Activated B cell treated with CpG ODN at 0.5 μM for 24 hours (primary cell): ENCODE measurements around the gene TP53I11. TPM values are rescaled to one million over a fixed set of nuclear protein-coding genes. Genes with fewer than 3 reads are reported as not detected.

ENCODE experiments used
- ATAC-seq: fragments of 200-7000 bp; cut with Tn5 transposase; one replicate; pipeline ENCODE4 v1.10.0; 2021; ENCODE audit warnings: low read depth, mild to moderate bottlenecking, moderate library complexity
- CTCF ChIA-PET: fragments of 350-600 bp; sonication (Branson Sonifier 250); formaldehyde crosslinking; loops from one replicate; lab custom pipeline; 2021; ENCODE audit warnings: antibody characterized with exemption; lab: Charles Lee
- POLR2A ChIA-PET: fragments of 350-600 bp; sonication (Branson Sonifier 250); formaldehyde crosslinking; loops from one replicate; lab custom pipeline; 2021; ENCODE audit warnings: antibody characterized with exemption; lab: Charles Lee
- DNase-seq: peaks from one replicate; pipeline ENCODE4 v3.0.0; 2022
- H3K27ac Mint-ChIP-seq: one replicate; pipeline ENCODE4 v1.8.0; 2020; ENCODE audit warnings: mixed read lengths
- H3K27me3 Mint-ChIP-seq: one replicate; pipeline ENCODE4 v1.8.0; 2021; ENCODE audit warnings: mixed read lengths
- H3K36me3 Mint-ChIP-seq: one replicate; pipeline ENCODE4 v1.8.0; 2021; ENCODE audit warnings: low read depth, mixed read lengths
- H3K4me1 Mint-ChIP-seq: one replicate; pipeline ENCODE4 v1.8.0; 2021; ENCODE audit warnings: mixed read lengths
- H3K4me3 Mint-ChIP-seq: one replicate; pipeline ENCODE4 v1.8.0; 2020; ENCODE audit warnings: mild to moderate bottlenecking, mixed read lengths
- H3K9me3 Mint-ChIP-seq: one replicate; pipeline ENCODE4 v1.8.0; 2020; ENCODE audit warnings: mixed read lengths
- intact Hi-C: fragments of 100-400 bp; cut with micrococcal nuclease; formaldehyde crosslinking; loops from one replicate; pipeline ENCODE4 v1.15.1; 2024
- total RNA-seq: library from RNA; stranded (reverse); gene quantifications from 2 replicates; pipeline ENCODE4 v1.2.3, GENCODE V29; 2022
- TF ChIP-seq, protein P1 (sequence below): fragments of 200-600 bp; IDR thresholded peaks from one replicate; pipeline ENCODE4 v1.8.0; 2022; ENCODE audit warnings: antibody characterized with exemption, mild to moderate bottlenecking

The TP53I11 gene
- total RNA-seq, 1 donor from 2014 or later: 175 TPM

DNA sequence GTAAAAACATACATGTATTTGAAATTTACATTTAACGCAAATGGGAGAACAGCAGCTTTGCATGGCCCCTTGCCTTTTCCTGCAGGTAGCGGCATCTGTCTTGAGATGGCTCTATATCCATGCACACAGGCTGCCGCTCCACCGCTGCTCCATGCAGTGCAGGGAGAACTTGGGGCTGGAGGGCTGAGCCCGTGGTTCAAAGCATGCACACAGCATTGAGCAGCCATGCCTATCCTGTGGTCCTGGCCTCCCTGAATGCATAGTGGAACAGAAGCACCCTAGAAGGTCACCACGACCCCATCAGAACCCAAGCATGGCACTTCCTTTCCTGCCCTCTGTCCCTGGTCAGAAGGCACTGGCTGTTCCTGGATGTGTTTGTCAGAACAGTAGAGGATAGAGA, 35.0 kb upstream of the TP53I11 start:
- TF ChIP-seq, protein P1, sequence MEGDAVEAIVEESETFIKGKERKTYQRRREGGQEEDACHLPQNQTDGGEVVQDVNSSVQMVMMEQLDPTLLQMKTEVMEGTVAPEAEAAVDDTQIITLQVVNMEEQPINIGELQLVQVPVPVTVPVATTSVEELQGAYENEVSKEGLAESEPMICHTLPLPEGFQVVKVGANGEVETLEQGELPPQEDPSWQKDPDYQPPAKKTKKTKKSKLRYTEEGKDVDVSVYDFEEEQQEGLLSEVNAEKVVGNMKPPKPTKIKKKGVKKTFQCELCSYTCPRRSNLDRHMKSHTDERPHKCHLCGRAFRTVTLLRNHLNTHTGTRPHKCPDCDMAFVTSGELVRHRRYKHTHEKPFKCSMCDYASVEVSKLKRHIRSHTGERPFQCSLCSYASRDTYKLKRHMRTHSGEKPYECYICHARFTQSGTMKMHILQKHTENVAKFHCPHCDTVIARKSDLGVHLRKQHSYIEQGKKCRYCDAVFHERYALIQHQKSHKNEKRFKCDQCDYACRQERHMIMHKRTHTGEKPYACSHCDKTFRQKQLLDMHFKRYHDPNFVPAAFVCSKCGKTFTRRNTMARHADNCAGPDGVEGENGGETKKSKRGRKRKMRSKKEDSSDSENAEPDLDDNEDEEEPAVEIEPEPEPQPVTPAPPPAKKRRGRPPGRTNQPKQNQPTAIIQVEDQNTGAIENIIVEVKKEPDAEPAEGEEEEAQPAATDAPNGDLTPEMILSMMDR: no peak
- no peak for ATAC-seq
- no peak overlapping the region for H3K27ac Mint-ChIP-seq
- no peaks in the 10 kb centered on the region for H3K36me3 Mint-ChIP-seq
- H3K4me1 Mint-ChIP-seq: peaks cover 23% of the 10 kb centered on the region
- DNase-seq: peak; percentile 7
- no peaks in the 10 kb centered on the region for H3K9me3 Mint-ChIP-seq
- no peak overlapping the region for H3K4me3 Mint-ChIP-seq
- POLR2A ChIA-PET: no interaction called here
- peaks cover 2% of the 10 kb centered on the region for H3K27me3 Mint-ChIP-seq
- CTCF ChIA-PET: interaction anchor here (1.3 kb wide), 1 partner anchor 59 kb away, joined by 3 read pairs; no protein-coding TSS in a partner anchor
- intact Hi-C loops: no loop called here

DNA sequence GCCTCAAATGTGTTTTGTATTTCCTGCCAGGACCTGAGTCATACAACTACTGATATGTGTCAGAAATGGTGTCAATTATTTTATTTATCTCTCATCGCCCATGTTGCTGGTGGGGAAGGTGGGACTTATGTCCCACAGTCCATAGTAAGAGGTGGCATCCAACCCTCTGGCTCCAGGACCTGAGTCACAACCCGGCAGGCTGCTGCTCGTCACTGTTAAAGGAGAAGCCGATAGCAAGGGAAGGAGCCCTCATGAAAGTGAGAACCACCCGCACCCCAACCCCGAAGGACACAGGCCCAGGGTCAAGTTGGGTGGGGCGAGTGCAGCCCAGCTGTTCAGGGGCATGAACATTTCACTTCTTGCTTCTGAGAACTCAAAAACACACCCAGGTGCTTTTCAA, 33.1 kb upstream of the TP53I11 start:
- Mint-ChIP-seq H3K36me3 (no peaks in the 10 kb centered on the region), H3K4me1 (peaks cover 34% of the 10 kb centered on the region), H3K27me3 (no peaks in the 10 kb centered on the region), H3K9me3 (no peaks in the 10 kb centered on the region), H3K27ac (peak overlapping the region; percentile 54), H3K4me3 (no peak overlapping the region)
- ChIA-PET CTCF (no interaction called here), POLR2A (interaction anchor here (0.9 kb wide), 1 partner anchor 383 kb away, joined by 10 read pairs; no protein-coding TSS in a partner anchor)
- TF ChIP-seq, protein P1: no peak
- intact Hi-C loops: loop anchor here (5.0 kb wide), 1 partner anchor 44 kb away; no protein-coding TSS in a partner anchor
- ATAC-seq (peak; percentile 56), DNase-seq (peak; percentile 15)

- peak; percentile 4 for DNase-seq
- Mint-ChIP-seq H3K27ac (no peak overlapping the region), H3K36me3 (no peaks in the 10 kb centered on the region), H3K27me3 (no peaks in the 10 kb centered on the region), H3K4me3 (no peak overlapping the region), H3K4me1 (peaks cover 34% of the 10 kb centered on the region), H3K9me3 (no peaks in the 10 kb centered on the region)
- intact Hi-C loops: loop anchor here (5.0 kb wide), 1 partner anchor 45 kb away; no protein-coding TSS in a partner anchor
- TF ChIP-seq, protein P1: no peak
- POLR2A ChIA-PET: interaction anchor here (1.1 kb wide), 1 partner anchor 40 kb away, joined by 3 read pairs; no protein-coding TSS in a partner anchor
- CTCF ChIA-PET: interaction anchor here (1.5 kb wide), 1 partner anchor 47 kb away, joined by 5 read pairs; no protein-coding TSS in a partner anchor
- no peak for ATAC-seq
Observed at GRCh38 chr11:44982496-44983062, 31.9 kb upstream of the TP53I11 start.

DNA sequence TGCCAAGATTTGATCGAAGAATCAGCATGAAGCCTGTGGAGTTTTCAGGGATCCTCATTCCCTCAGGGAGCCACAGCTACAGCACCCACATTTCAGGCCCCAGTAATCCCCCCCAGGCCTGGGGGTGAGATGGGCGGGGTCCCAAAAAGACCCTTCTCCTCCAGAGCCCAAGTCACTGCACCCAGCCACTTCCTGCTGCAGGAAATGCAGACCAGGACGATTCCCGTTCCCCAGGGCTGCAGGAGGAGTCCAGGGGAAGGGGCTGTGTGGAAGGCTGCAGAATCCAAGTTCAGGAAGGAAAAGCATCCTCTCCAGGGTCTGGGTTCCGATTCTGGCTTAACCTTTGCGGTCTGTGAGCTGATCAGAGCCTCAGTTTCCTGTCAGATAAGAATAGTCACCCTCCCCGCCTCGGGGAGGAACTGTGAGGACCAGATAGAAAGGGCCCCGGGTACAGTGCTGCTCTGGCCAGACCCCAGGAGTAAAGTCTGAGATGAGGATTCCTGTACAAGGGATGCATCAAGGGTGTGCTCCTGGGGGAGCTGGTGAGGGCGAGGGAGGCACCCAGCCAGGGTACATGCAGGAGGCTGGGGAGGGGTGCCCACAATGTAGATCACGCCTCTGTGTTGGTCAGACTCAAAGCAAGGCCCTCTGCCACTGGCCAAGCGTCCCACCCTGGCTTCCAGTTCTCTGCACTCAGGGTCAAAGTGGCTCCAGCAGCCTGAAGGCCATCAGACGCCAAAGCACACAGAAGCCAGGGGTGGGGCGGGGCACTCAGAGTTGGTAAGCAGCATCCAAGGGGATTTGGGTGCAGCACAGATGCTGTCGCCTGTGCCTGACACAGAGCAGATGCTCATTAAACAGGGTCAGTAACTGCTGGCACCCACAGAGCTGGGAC, 30.1 kb upstream of the TP53I11 start:
- TF ChIP-seq, protein P1: no peak
- no peaks in the 10 kb centered on the region for H3K36me3 Mint-ChIP-seq
- ATAC-seq: no peak
- peaks cover 32% of the 10 kb centered on the region for H3K4me1 Mint-ChIP-seq
- CTCF ChIA-PET: interaction anchor here (1.4 to 1.5 kb wide), 2 partner anchors 44 to 45 kb away, joined by 5 read pairs; no protein-coding TSS in a partner anchor
- no peaks in the 10 kb centered on the region for H3K9me3 Mint-ChIP-seq
- no peak overlapping the region for H3K4me3 Mint-ChIP-seq
- POLR2A ChIA-PET: no interaction called here
- intact Hi-C loops: loop anchor here (5.0 kb wide), 1 partner anchor 47 kb away; no protein-coding TSS in a partner anchor
- no peak overlapping the region for H3K27ac Mint-ChIP-seq
- DNase-seq: no peak
- no peaks in the 10 kb centered on the region for H3K27me3 Mint-ChIP-seq
